GM13976 (cell line): Measurements from ENCODE around the gene SPOCD1.

Source experiments
- DNase-seq: peaks from one replicate; pipeline ENCODE4 v3.0.0; 2012; ENCODE audit warnings: low spot score
- in situ Hi-C: fragments of 300-500 bp; cut with MboI; formaldehyde crosslinking; loops from one replicate; pipeline ENCODE4 v1.12.0; 2022; ENCODE audit warnings: low sequenced_read_pairs, mixed read lengths, inconsistent platforms; ENCODE audit not compliant: unreplicated experiment
- TF ChIP-seq, protein P1 (sequence below): IDR thresholded peaks from 2 replicates; pipeline ENCODE4 v1.5.1; 2012; ENCODE audit warnings: borderline replicate concordance, mild to moderate bottlenecking; ENCODE audit not compliant: insufficient read depth; ENCODE audit errors: extremely low read depth, missing control alignments, control extremely low read depth

SPOCD1 gene

DNA sequence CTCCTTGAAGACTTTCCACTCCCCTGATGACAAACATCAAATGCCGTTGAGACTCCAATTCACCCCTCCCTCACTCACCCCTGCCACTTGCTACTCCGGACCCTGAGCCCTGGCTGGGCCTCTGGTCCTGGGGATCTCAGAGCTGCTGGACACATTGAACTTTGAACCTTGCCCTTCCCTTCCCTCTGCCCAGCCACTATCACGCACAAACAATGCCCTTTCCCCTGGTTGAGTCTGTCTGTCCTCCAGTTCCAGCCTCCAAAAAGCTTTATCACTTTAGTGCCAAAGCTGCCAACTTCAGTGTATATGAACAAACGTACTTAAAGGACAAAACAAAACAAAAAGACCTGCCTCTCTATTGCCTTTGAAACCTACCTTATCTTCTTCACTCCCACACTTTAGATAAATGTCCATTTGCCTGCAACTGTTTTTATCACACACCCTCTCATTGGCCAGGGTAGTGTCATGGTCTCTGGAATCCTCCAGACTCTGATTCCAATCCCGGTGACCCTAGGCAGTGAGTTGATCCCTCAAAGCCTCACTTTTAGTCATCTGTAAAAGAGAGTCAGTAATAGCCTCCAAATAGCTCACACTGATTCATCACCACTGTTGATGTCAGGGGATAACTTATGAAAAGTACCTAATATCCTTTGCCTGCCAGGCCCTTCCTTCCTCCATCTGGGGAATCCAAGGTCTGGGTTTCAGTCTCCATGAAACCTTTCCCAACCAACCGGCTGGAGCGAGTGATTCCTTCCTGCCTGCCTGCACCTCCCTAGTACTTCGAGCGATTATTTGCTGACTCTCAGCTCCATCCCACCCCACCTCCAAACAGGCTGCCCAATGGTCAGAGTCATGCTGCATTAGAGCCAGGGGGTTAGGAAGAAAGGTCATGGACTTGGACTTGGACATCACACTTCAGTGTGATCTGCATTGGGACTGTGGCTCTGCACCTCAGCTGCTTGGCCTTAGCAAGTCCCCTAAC lies 15.9 kb upstream of the SPOCD1 start:
- in situ Hi-C loops: no loop called here
- DNase-seq: no peak
- TF ChIP-seq, protein P1, sequence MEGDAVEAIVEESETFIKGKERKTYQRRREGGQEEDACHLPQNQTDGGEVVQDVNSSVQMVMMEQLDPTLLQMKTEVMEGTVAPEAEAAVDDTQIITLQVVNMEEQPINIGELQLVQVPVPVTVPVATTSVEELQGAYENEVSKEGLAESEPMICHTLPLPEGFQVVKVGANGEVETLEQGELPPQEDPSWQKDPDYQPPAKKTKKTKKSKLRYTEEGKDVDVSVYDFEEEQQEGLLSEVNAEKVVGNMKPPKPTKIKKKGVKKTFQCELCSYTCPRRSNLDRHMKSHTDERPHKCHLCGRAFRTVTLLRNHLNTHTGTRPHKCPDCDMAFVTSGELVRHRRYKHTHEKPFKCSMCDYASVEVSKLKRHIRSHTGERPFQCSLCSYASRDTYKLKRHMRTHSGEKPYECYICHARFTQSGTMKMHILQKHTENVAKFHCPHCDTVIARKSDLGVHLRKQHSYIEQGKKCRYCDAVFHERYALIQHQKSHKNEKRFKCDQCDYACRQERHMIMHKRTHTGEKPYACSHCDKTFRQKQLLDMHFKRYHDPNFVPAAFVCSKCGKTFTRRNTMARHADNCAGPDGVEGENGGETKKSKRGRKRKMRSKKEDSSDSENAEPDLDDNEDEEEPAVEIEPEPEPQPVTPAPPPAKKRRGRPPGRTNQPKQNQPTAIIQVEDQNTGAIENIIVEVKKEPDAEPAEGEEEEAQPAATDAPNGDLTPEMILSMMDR: no peak

DNA sequence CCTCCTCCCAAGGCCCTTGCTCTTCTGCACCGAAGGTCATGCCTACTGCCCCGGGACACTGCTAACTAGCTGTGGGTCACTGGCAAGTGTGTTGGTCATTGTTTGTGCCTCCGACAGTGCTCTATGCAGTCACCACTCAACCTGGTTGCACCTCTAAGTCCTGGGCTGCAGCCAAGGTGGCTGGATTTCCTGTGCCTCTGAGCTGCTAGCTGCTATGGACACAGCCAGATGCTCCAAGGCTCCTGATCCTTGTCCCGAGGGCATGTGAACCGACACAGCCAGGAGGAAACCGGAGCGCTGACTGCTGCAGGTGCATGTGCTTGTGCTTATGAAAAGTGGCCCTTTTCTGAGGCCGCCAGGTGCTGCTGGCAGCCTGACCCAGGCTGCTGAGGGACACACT lies 14.7 kb upstream of the SPOCD1 start:
- TF ChIP-seq, protein P1: no peak
- no peak for DNase-seq
- in situ Hi-C loops: no loop called here

DNA sequence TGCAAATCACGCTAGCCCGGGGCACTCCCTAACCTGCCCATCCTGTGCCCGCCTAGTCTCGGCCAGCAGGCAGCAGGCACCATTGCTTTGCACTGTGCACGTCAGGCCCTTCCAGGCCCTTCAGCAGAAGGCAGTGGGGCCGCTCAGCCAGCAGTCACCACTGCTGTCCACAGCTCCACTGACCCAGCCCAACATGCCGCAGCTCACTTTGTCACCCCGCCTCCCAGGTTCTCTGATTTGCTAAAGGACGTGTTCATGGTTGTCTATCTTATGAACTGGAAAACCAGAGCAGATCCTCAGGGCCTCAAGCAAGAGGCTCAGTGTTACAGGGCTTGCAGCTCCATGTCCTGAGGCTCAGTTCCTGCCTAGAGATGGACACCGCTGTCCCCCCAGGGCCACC lies 14.2 kb upstream of the SPOCD1 start:
- in situ Hi-C loops: no loop called here
- no peak for DNase-seq
- TF ChIP-seq, protein P1: no peak

DNA sequence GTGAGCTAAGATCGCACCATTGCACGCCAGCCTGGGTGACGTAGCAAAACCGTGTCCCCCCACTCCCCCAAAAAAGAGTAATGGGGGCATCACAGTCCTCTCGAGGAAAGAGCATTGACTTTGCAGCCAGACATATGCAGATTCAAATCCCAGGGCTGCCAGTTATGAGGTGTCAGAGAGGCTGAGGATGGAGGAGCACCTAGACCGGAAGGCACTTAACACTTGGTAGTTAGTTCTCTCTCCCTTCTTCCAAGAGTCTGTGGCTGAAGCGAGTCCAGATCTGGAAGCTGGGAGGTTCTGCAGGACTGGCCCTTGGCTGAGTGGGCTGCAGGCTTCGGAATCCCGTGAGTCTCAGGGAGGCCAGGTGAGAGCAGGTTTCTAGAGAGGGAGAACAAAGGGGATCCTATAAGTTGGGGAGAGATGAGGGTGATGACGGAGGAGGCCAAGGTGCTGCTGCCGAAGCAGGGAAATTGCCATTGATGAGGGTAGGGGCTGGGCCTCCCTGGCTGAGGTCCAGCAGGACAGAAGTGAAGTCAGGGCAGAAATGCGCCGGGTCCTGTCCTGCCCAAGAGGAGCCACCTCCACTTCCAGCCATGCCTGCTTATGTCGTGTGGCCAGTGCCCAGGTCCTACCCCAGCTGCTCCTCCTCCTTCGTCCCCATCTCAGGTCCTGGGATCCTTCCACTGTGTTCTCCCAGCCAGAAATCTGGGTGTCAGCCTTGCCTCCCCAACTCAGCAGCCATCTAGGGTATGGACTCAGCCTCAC lies 13.3 kb upstream of the SPOCD1 start:
- TF ChIP-seq, protein P1: no peak
- DNase-seq: no peak
- in situ Hi-C loops: no loop called here

DNA sequence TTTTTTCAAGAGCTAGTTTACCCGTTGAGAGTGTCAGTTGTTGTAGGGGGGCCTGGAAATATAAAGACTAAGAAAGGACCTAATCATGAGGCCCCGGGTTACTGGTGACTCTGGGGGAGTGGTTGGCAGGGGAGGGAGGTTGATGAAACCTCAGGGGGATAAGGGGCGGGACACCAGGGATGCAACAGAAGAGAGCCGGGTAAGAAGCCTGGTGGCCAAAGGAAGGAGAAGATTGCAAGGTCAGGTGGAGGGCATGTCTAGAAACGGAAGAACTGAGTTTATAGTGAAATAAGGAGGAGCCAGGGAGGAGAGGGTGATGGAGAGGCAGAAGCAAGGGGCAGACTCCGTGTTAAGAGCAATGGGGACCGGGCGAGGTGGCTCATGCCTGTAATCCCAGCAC lies 12.5 kb upstream of the SPOCD1 start:
- no peak for DNase-seq
- in situ Hi-C loops: no loop called here
- TF ChIP-seq, protein P1: no peak

DNA sequence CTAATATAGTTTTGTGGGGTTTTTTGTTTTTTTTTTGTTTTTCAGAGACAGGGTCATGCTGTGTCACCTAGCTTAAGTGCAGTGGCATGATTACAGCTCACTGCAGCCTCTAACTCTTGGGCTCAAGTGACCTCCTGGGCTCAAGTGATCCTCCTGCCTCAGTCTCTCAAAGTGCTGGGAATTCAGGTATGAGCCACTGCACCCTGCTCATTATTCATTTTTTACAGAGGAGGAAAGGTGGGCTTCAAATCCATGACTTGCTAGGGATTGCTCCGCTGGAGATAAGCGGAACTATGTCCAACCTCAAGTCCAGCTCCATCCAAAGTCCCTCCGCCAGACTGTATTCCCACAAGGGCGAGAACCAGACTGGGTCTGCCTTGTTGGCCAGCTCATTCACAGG lies 8.0 kb upstream of the SPOCD1 start:
- in situ Hi-C loops: no loop called here
- TF ChIP-seq, protein P1: no peak
- DNase-seq: no peak
